Nephron (organoid): ENCODE results near the gene GPC5.

Experiments used
- H3K27ac Mint-ChIP-seq, 3 experiments: 2 replicates each; pipeline ENCODE4 v1.8.0; 2020; ENCODE audit warnings: mixed read lengths in 3 of 3, mild to moderate bottlenecking in 2 of 3, moderate library complexity in 1 of 3
- H3K27me3 Mint-ChIP-seq: 2 replicates; pipeline ENCODE4 v1.8.0; 2021; ENCODE audit warnings: low read depth, mild to moderate bottlenecking, moderate library complexity, mixed read lengths
- H3K36me3 Mint-ChIP-seq: 2 replicates; pipeline ENCODE4 v1.8.0; 2020; ENCODE audit warnings: low read depth, mixed read lengths
- H3K4me1 Mint-ChIP-seq: 2 replicates; pipeline ENCODE4 v1.8.0; 2020; ENCODE audit warnings: mixed read lengths
- H3K4me3 Mint-ChIP-seq, 3 experiments: 2 replicates each; pipeline ENCODE4 v1.8.0; 2020; ENCODE audit warnings: mild to moderate bottlenecking in 3 of 3, mixed read lengths in 3 of 3, moderate library complexity in 2 of 3
- H3K9me3 Mint-ChIP-seq: 2 replicates; pipeline ENCODE4 v1.8.0; 2020; ENCODE audit warnings: mixed read lengths
- CTCF ChIP-seq, 3 experiments: fragments of 200-600 bp; sonication (generic); IDR thresholded peaks; one replicate each; pipeline ENCODE4 v1.5.0; 2021; ENCODE audit warnings: antibody characterized with exemption in 3 of 3; ENCODE audit not compliant: unreplicated experiment in 3 of 3

Gene GPC5

GRCh38 chr13:91601807-91602206 is 203.4 kb downstream of the GPC5 start:
- no peak for TF ChIP-seq CTCF (IDR thresholded peaks at IDR 0.05; ENCODE audit: unreplicated experiment in 3 of 3)
- Mint-ChIP-seq H3K9me3 (no peaks in the 10 kb centered on the region), H3K4me1 (no peaks in the 10 kb centered on the region), H3K27me3 (no peaks in the 10 kb centered on the region), H3K27ac (no peak overlapping the region), H3K4me3 (no peak overlapping the region), H3K36me3 (no peaks in the 10 kb centered on the region)

- Mint-ChIP-seq H3K27ac (peak overlapping the region in 1 of 3 experiments; percentile 46), H3K4me1 (peaks cover 17% of the 10 kb centered on the region), H3K9me3 (no peaks in the 10 kb centered on the region), H3K4me3 (no peak overlapping the region), H3K36me3 (no peaks in the 10 kb centered on the region), H3K27me3 (no peaks in the 10 kb centered on the region)
- no peak for TF ChIP-seq CTCF (IDR thresholded peaks at IDR 0.05; ENCODE audit: unreplicated experiment in 3 of 3)
Observed at GRCh38 chr13:91609353-91609752, 210.9 kb downstream of the GPC5 start.

- H3K27ac Mint-ChIP-seq: no peak overlapping the region
- no peak overlapping the region for H3K4me3 Mint-ChIP-seq
- no peak for TF ChIP-seq CTCF (IDR thresholded peaks at IDR 0.05; ENCODE audit: unreplicated experiment in 3 of 3)
- H3K27me3 Mint-ChIP-seq: no peaks in the 10 kb centered on the region
- H3K4me1 Mint-ChIP-seq: no peaks in the 10 kb centered on the region
- no peaks in the 10 kb centered on the region for H3K9me3 Mint-ChIP-seq
- H3K36me3 Mint-ChIP-seq: no peaks in the 10 kb centered on the region
Observed at GRCh38 chr13:91618315-91618714, 219.9 kb downstream of the GPC5 start.

GRCh38 chr13:91620670-91621141 is 222.3 kb downstream of the GPC5 start:
- H3K27me3 Mint-ChIP-seq: no peaks in the 10 kb centered on the region
- no peak overlapping the region for H3K4me3 Mint-ChIP-seq
- H3K4me1 Mint-ChIP-seq: no peaks in the 10 kb centered on the region
- H3K36me3 Mint-ChIP-seq: no peaks in the 10 kb centered on the region
- no peaks in the 10 kb centered on the region for H3K9me3 Mint-ChIP-seq
- no peak overlapping the region for H3K27ac Mint-ChIP-seq
- TF ChIP-seq CTCF (IDR thresholded peaks at IDR 0.05; ENCODE audit: unreplicated experiment in 3 of 3): no peak

- Mint-ChIP-seq H3K36me3 (no peaks in the 10 kb centered on the region), H3K4me3 (no peak overlapping the region), H3K27me3 (no peaks in the 10 kb centered on the region), H3K9me3 (no peaks in the 10 kb centered on the region), H3K4me1 (no peaks in the 10 kb centered on the region), H3K27ac (no peak overlapping the region)
- no peak for TF ChIP-seq CTCF (IDR thresholded peaks at IDR 0.05; ENCODE audit: unreplicated experiment in 3 of 3)
Observed at GRCh38 chr13:91621161-91621560, 222.7 kb downstream of the GPC5 start.

- Mint-ChIP-seq H3K27ac (no peak overlapping the region), H3K9me3 (no peaks in the 10 kb centered on the region), H3K36me3 (no peaks in the 10 kb centered on the region), H3K27me3 (no peaks in the 10 kb centered on the region), H3K4me3 (no peak overlapping the region), H3K4me1 (no peaks in the 10 kb centered on the region)
- no peak for TF ChIP-seq CTCF (IDR thresholded peaks at IDR 0.05; ENCODE audit: unreplicated experiment in 3 of 3)
Observed at GRCh38 chr13:91621963-91622362, 223.5 kb downstream of the GPC5 start.
